HFFc6 (cell line): ENCODE results near the gene FBXO24. TPM values are rescaled to one million over a fixed set of nuclear protein-coding genes. Genes with fewer than 3 reads are reported as not detected.

Experiments
- DNase-seq: peaks from one replicate; pipeline ENCODE4 v3.0.0-alpha.2; 2018
- H3K27ac Mint-ChIP-seq: 2 replicates; pipeline ENCODE4 v1.8.0; 2020; ENCODE audit warnings: mild to moderate bottlenecking, mixed read lengths
- H3K27me3 Mint-ChIP-seq: 2 replicates; pipeline ENCODE4 v1.8.0; 2021; ENCODE audit warnings: mild to moderate bottlenecking, moderate library complexity, mixed read lengths; ENCODE audit not compliant: insufficient read depth
- H3K36me3 Mint-ChIP-seq: 2 replicates; pipeline ENCODE4 v1.8.0; 2021; ENCODE audit warnings: low read depth, mixed read lengths
- H3K4me1 Mint-ChIP-seq: 2 replicates; pipeline ENCODE4 v1.8.0; 2020; ENCODE audit warnings: low read depth, mixed read lengths
- H3K4me3 Mint-ChIP-seq: 2 replicates; pipeline ENCODE4 v1.8.0; 2020; ENCODE audit warnings: mild to moderate bottlenecking, moderate library complexity, mixed read lengths
- H3K9me3 Mint-ChIP-seq: 2 replicates; pipeline ENCODE4 v1.8.0; 2020; ENCODE audit warnings: mild to moderate bottlenecking, mixed read lengths
- CTCF ChIP-seq: fragments of 200-600 bp; sonication (generic); IDR thresholded peaks from 2 replicates; pipeline ENCODE4 v1.5.0; 2021; ENCODE audit warnings: antibody characterized with exemption, mild to moderate bottlenecking
- total RNA-seq, 6 experiments: library from RNA; stranded (reverse); fragmentation: NEBNext Ultra II Directional; extraction: Animal tissue kit (Norgen Biotek cat#: 25700); gene quantifications; 2 replicates in 1 of 6; 3 replicates in 5 of 6; pipeline ENCODE4 v1.2.3, GENCODE V29; 2021

Gene FBXO24
- total RNA-seq, 6 experiments from 2014 or later = 0.20 to 0.47 (median 0.28) TPM

- H3K27ac Mint-ChIP-seq = no peak overlapping the region
- TF ChIP-seq CTCF = no peak
- no peaks in the 10 kb centered on the region; the same call in 1 of the 2 replicates for H3K4me1 Mint-ChIP-seq
- peaks cover 9% of the 10 kb centered on the region for H3K27me3 Mint-ChIP-seq
- H3K4me3 Mint-ChIP-seq = no peak overlapping the region
- no peaks in the 10 kb centered on the region for H3K36me3 Mint-ChIP-seq
- H3K9me3 Mint-ChIP-seq = no peaks in the 10 kb centered on the region
- no peak for DNase-seq
These were observed 35.4 kb downstream of the FBXO24 start for GRCh38 chr7:100621554-100621953.

- Mint-ChIP-seq H3K9me3 (no peaks in the 10 kb centered on the region), H3K4me3 (no peak overlapping the region), H3K27ac (no peak overlapping the region), H3K27me3 (peaks cover 10% of the 10 kb centered on the region), H3K4me1 (no peaks in the 10 kb centered on the region; the same call in 1 of the 2 replicates), H3K36me3 (no peaks in the 10 kb centered on the region)
- no peak for DNase-seq
- no peak for TF ChIP-seq CTCF
These were observed 38.1 kb downstream of the FBXO24 start for GRCh38 chr7:100623951-100624824.

GRCh38 chr7:100626055-100626454, 39.9 kb downstream of the FBXO24 start:
- no peak for TF ChIP-seq CTCF
- no peak overlapping the region for H3K27ac Mint-ChIP-seq

GRCh38 chr7:100626530-100627237, 40.6 kb downstream of the FBXO24 start:
- no peaks in the 10 kb centered on the region for H3K36me3 Mint-ChIP-seq
- peak overlapping the region; percentile 55 for H3K4me3 Mint-ChIP-seq
- peak; percentile 65 for DNase-seq

More at GRCh38 chr7:100626055-100626454, 39.9 kb downstream of the FBXO24 start:
- H3K4me1 Mint-ChIP-seq = no peaks in the 10 kb centered on the region; the same call in 1 of the 2 replicates
- H3K27me3 Mint-ChIP-seq = peaks cover 16% of the 10 kb centered on the region
- peak overlapping the region; percentile 55 for H3K4me3 Mint-ChIP-seq
- no peaks in the 10 kb centered on the region for H3K9me3 Mint-ChIP-seq
- H3K36me3 Mint-ChIP-seq = no peaks in the 10 kb centered on the region
- no peak for DNase-seq

DNA sequence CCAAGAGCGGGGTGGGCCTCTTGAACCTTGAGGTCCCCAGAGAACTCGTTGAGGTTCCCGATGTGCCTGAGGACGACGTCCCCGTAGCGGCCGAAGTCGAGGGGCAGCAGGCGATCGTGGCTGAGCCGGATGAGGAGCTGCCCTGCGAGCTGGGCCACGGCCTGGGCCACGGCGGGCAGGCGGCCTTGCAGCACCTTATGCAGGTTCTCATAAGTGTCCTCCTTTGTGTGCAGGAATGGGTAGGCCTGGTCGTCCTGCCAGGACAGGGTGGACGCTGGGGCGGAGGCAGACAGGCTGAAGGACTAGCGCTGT, 41.1 kb downstream of the FBXO24 start:
- TF ChIP-seq CTCF = no peak
- Mint-ChIP-seq H3K36me3 (no peaks in the 10 kb centered on the region), H3K4me3 (no peak overlapping the region), H3K4me1 (no peaks in the 10 kb centered on the region; the same call in 1 of the 2 replicates), H3K27me3 (peaks cover 16% of the 10 kb centered on the region), H3K9me3 (no peaks in the 10 kb centered on the region), H3K27ac (no peak overlapping the region)
- DNase-seq = no peak

More at GRCh38 chr7:100626530-100627237, 40.6 kb downstream of the FBXO24 start:
- peaks cover 16% of the 10 kb centered on the region for H3K27me3 Mint-ChIP-seq
- H3K9me3 Mint-ChIP-seq = no peaks in the 10 kb centered on the region
- no peak overlapping the region for H3K27ac Mint-ChIP-seq
- TF ChIP-seq CTCF = no peak
- no peaks in the 10 kb centered on the region; the same call in 1 of the 2 replicates for H3K4me1 Mint-ChIP-seq
